Measurements from ENCODE around the gene S100A5.
A peak's percentile ranks its signal among the peaks of the same experiment; 100 is the strongest.

Gene S100A5

GRCh38 chr1:153503766-153504165 is 37.0 kb downstream of the S100A5 start:
- no peak for DNase-seq

- DNase-seq: peak; percentile 14
Observed at GRCh38 chr1:153498746-153499145, 42.0 kb downstream of the S100A5 start.

- DNase-seq: no peak
Observed at GRCh38 chr1:153495536-153495935, 45.2 kb downstream of the S100A5 start.

GRCh38 chr1:153494976-153495535 is 45.7 kb downstream of the S100A5 start:
- peak; percentile 23 for DNase-seq

GRCh38 chr1:153493343-153493960 is 47.3 kb downstream of the S100A5 start:
- DNase-seq: no peak

- peak; percentile 96 for DNase-seq
Observed at GRCh38 chr1:153490272-153491051, 50.3 kb downstream of the S100A5 start.

GRCh38 chr1:153488731-153489130 is 52.0 kb downstream of the S100A5 start:
- DNase-seq: peak; percentile 54

GRCh38 chr1:153487707-153488106 is 53.0 kb downstream of the S100A5 start:
- no peak for DNase-seq
